ENCODE data around the gene PRR14L.

The PRR14L gene

GRCh38 chr22:31637891-31638618, 111.9 kb downstream of the PRR14L start:
- DNase-seq, result peak in 1 of 2 experiments; percentile 29

GRCh38 chr22:31637447-31637890, 112.5 kb downstream of the PRR14L start:
- DNase-seq, result peak in 1 of 2 experiments; percentile 32

- no peak for DNase-seq
These were observed 114.2 kb downstream of the PRR14L start for GRCh38 chr22:31635638-31636306.

- no peak for DNase-seq
These were observed 118.5 kb downstream of the PRR14L start for GRCh38 chr22:31631436-31631835.
